Measurements from ENCODE around the gene SSPN.

Gene SSPN

GRCh38 chr12:26277506-26278246 lies 82.3 kb downstream of the SSPN start:
- no peak overlapping the region for H3K27ac ChIP-seq (ENCODE audit: low read depth, low read length)
- no peak overlapping the region for H3K9ac ChIP-seq (ENCODE audit: low read length)
- no peak overlapping the region for H3K4me3 ChIP-seq (ENCODE audit: low read depth, low read length)
- H3K36me3 ChIP-seq (ENCODE audit: control insufficient read depth, insufficient read depth, low read length): no peaks in the 10 kb centered on the region
- H3K27me3 ChIP-seq (ENCODE audit: control insufficient read depth, insufficient read depth, low read length): no peaks in the 10 kb centered on the region; the same call in 1 of the 2 replicates
- peaks cover 23% of the 10 kb centered on the region for H3K4me1 ChIP-seq (ENCODE audit: control insufficient read depth, insufficient read depth, low read length)
- H3K9me3 ChIP-seq (ENCODE audit: control insufficient read depth, insufficient read depth, low read depth, low read length): no peaks in the 10 kb centered on the region

DNA sequence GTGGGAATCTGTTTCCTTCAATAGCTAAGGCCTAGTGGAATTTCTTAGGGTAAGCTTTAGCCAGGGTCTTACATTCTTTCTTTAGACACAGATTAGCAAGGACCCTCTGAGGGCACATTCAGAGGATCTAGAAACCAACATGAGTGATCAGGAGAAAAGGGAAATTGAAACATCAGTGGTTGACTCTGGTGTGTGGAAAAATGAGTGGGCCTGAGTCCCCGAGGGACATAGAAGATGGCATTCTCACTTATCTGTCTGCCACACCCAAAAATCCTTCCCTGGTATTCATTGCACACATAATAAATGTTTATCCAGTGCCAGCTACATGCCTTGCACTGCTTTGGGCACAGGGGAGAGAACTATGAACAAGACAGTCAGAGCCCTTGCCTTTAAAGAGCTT lies 82.9 kb downstream of the SSPN start:
- H3K27me3 ChIP-seq (ENCODE audit: control insufficient read depth, insufficient read depth, low read length): no peaks in the 10 kb centered on the region
- no peak overlapping the region for H3K9ac ChIP-seq (ENCODE audit: low read length)
- peaks cover 23% of the 10 kb centered on the region for H3K4me1 ChIP-seq (ENCODE audit: control insufficient read depth, insufficient read depth, low read length)
- no peaks in the 10 kb centered on the region for H3K36me3 ChIP-seq (ENCODE audit: control insufficient read depth, insufficient read depth, low read length)
- H3K4me3 ChIP-seq (ENCODE audit: low read depth, low read length): no peak overlapping the region
- no peaks in the 10 kb centered on the region for H3K9me3 ChIP-seq (ENCODE audit: control insufficient read depth, insufficient read depth, low read depth, low read length)
- no peak overlapping the region for H3K27ac ChIP-seq (ENCODE audit: low read depth, low read length)

DNA sequence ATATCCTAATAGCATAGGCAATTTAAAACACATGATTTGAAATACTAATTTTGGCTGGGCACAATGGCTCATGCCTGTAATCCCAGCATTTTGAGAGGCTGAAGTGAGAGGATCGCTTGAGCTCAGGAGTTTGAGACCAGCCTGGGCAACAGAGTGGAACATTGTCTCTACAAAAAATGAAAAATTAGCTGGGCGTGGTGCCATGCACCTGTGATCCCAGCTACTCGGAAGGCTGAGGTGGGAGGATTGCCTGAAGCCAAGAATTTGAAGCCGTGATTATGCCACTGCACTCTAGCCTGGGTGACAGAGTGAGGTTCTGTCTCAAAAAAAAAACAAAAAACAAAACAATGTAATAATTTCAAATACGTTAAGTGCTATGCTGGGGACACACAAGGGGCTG lies 83.3 kb downstream of the SSPN start:
- H3K27me3 ChIP-seq (ENCODE audit: control insufficient read depth, insufficient read depth, low read length): no peaks in the 10 kb centered on the region
- no peak overlapping the region for H3K4me3 ChIP-seq (ENCODE audit: low read depth, low read length)
- no peak overlapping the region for H3K9ac ChIP-seq (ENCODE audit: low read length)
- H3K4me1 ChIP-seq (ENCODE audit: control insufficient read depth, insufficient read depth, low read length): peaks cover 21% of the 10 kb centered on the region
- H3K9me3 ChIP-seq (ENCODE audit: control insufficient read depth, insufficient read depth, low read depth, low read length): no peaks in the 10 kb centered on the region
- no peaks in the 10 kb centered on the region for H3K36me3 ChIP-seq (ENCODE audit: control insufficient read depth, insufficient read depth, low read length)
- no peak overlapping the region for H3K27ac ChIP-seq (ENCODE audit: low read depth, low read length)

DNA sequence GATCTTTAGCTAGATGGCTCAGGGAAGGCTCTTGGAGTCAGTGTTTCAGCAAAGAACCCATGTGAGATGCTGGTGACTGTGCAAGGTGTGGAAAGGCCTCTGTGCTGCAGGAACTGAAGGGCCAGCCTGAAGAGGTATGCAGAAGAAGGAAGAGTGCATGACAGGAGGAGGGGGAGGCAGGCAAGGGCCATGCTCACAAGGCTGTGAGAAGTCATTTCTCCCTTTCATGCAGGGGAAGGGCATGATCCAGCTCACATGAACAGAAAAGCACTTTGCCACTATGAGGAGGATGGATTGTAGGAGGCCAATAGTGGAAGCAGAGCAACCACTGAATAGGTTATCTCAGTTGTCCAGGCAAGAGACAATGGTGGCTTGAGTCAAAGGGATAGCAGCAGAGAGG lies 83.7 kb downstream of the SSPN start:
- H3K27me3 ChIP-seq (ENCODE audit: control insufficient read depth, insufficient read depth, low read length): no peaks in the 10 kb centered on the region
- H3K27ac ChIP-seq (ENCODE audit: low read depth, low read length): no peak overlapping the region
- no peaks in the 10 kb centered on the region for H3K9me3 ChIP-seq (ENCODE audit: control insufficient read depth, insufficient read depth, low read depth, low read length)
- H3K4me1 ChIP-seq (ENCODE audit: control insufficient read depth, insufficient read depth, low read length): peaks cover 17% of the 10 kb centered on the region
- no peak overlapping the region for H3K4me3 ChIP-seq (ENCODE audit: low read depth, low read length)
- no peaks in the 10 kb centered on the region for H3K36me3 ChIP-seq (ENCODE audit: control insufficient read depth, insufficient read depth, low read length)
- no peak overlapping the region for H3K9ac ChIP-seq (ENCODE audit: low read length)

DNA sequence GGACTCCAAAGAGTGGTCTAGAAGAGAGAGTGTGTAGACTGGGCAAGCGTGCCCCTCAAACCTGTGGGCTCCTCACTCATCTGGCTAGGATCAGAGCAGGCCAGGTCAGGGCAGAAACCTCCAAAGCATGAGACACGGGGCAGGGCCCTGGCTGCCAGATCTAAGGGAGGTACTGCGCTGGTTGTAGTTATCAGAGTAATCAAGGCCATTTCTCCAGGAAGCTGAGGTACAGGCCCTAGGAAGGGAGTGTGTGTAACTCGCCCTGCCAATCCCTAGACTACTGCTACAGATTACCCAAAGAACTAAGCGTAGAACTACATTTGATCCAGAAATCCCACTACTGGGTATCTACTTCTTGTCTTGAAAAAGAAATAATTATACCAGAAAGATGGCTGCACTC lies 84.5 kb downstream of the SSPN start:
- Histone ChIP-seq H3K4me3 (ENCODE audit: low read depth, low read length) (no peak overlapping the region), H3K9ac (ENCODE audit: low read length) (no peak overlapping the region), H3K27me3 (ENCODE audit: control insufficient read depth, insufficient read depth, low read length) (no peaks in the 10 kb centered on the region), H3K4me1 (ENCODE audit: control insufficient read depth, insufficient read depth, low read length) (peaks cover 9% of the 10 kb centered on the region), H3K36me3 (ENCODE audit: control insufficient read depth, insufficient read depth, low read length) (no peaks in the 10 kb centered on the region), H3K27ac (ENCODE audit: low read depth, low read length) (no peak overlapping the region), H3K9me3 (ENCODE audit: control insufficient read depth, insufficient read depth, low read depth, low read length) (no peaks in the 10 kb centered on the region)

- H3K36me3 ChIP-seq (ENCODE audit: control insufficient read depth, insufficient read depth, low read length): no peaks in the 10 kb centered on the region
- no peak overlapping the region for H3K9ac ChIP-seq (ENCODE audit: low read length)
- H3K4me1 ChIP-seq (ENCODE audit: control insufficient read depth, insufficient read depth, low read length): peaks cover 2% of the 10 kb centered on the region; the same call in 1 of the 2 replicates
- H3K27me3 ChIP-seq (ENCODE audit: control insufficient read depth, insufficient read depth, low read length): no peaks in the 10 kb centered on the region
- no peak overlapping the region for H3K27ac ChIP-seq (ENCODE audit: low read depth, low read length)
- H3K9me3 ChIP-seq (ENCODE audit: control insufficient read depth, insufficient read depth, low read depth, low read length): no peaks in the 10 kb centered on the region
- no peak overlapping the region for H3K4me3 ChIP-seq (ENCODE audit: low read depth, low read length)
Observed at GRCh38 chr12:26280869-26281268, 85.5 kb downstream of the SSPN start.

DNA sequence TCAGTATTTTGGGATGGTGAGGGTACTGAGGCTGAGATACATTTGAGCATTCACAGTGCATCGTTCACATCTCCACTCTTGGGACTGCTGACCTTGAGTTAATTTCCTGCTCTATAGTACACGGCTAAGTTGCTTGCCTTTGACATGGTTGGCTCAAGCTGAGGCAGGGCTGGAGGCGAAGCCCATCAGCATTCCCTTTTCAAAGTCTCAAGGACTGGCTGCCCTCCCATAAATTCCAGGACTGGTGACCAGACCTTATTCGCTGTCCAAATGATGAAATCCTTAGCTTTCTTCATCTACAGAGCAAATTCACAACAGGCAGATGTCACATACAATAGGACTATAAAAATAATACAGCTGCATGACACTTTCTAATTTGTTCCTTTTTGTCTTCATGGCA lies 85.9 kb downstream of the SSPN start:
- H3K4me1 ChIP-seq (ENCODE audit: control insufficient read depth, insufficient read depth, low read length): no peaks in the 10 kb centered on the region
- no peak overlapping the region for H3K27ac ChIP-seq (ENCODE audit: low read depth, low read length)
- no peaks in the 10 kb centered on the region for H3K9me3 ChIP-seq (ENCODE audit: control insufficient read depth, insufficient read depth, low read depth, low read length)
- H3K36me3 ChIP-seq (ENCODE audit: control insufficient read depth, insufficient read depth, low read length): no peaks in the 10 kb centered on the region
- H3K4me3 ChIP-seq (ENCODE audit: low read depth, low read length): no peak overlapping the region
- H3K9ac ChIP-seq (ENCODE audit: low read length): no peak overlapping the region
- no peaks in the 10 kb centered on the region for H3K27me3 ChIP-seq (ENCODE audit: control insufficient read depth, insufficient read depth, low read length)

GRCh38 chr12:26282339-26282940 lies 87.1 kb downstream of the SSPN start:
- Histone ChIP-seq H3K27me3 (ENCODE audit: control insufficient read depth, insufficient read depth, low read length) (no peaks in the 10 kb centered on the region), H3K27ac (ENCODE audit: low read depth, low read length) (no peak overlapping the region), H3K4me3 (ENCODE audit: low read depth, low read length) (no peak overlapping the region), H3K4me1 (ENCODE audit: control insufficient read depth, insufficient read depth, low read length) (no peaks in the 10 kb centered on the region), H3K36me3 (ENCODE audit: control insufficient read depth, insufficient read depth, low read length) (no peaks in the 10 kb centered on the region), H3K9me3 (ENCODE audit: control insufficient read depth, insufficient read depth, low read depth, low read length) (no peaks in the 10 kb centered on the region), H3K9ac (ENCODE audit: low read length) (no peak overlapping the region)

GRCh38 chr12:26283046-26283445 lies 87.7 kb downstream of the SSPN start:
- Histone ChIP-seq H3K27ac (ENCODE audit: low read depth, low read length) (no peak overlapping the region), H3K9me3 (ENCODE audit: control insufficient read depth, insufficient read depth, low read depth, low read length) (no peaks in the 10 kb centered on the region), H3K9ac (ENCODE audit: low read length) (no peak overlapping the region), H3K4me1 (ENCODE audit: control insufficient read depth, insufficient read depth, low read length) (no peaks in the 10 kb centered on the region), H3K36me3 (ENCODE audit: control insufficient read depth, insufficient read depth, low read length) (no peaks in the 10 kb centered on the region), H3K4me3 (ENCODE audit: low read depth, low read length) (no peak overlapping the region), H3K27me3 (ENCODE audit: control insufficient read depth, insufficient read depth, low read length) (no peaks in the 10 kb centered on the region)

DNA sequence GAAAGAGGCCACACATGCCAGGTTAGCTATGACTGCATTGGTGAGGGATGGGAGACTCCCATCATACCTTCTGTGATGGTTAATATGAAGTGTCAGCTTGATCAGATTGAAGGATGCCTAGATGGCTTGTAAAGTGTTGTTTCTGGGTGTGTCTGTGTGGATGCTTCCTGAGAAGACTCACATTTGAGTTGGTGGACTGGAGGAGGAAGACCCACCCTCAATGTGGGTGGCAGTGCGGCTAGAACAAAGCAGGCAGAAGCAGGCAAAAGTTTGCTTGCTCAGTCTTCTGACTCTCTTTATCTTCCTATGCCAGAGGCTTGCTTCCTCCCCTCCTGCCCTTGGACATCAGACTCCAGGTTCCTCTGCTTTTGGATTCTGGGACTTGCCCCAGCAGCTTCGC lies 88.2 kb downstream of the SSPN start:
- no peak overlapping the region for H3K9ac ChIP-seq (ENCODE audit: low read length)
- H3K4me3 ChIP-seq (ENCODE audit: low read depth, low read length): no peak overlapping the region
- H3K27me3 ChIP-seq (ENCODE audit: control insufficient read depth, insufficient read depth, low read length): no peaks in the 10 kb centered on the region
- H3K4me1 ChIP-seq (ENCODE audit: control insufficient read depth, insufficient read depth, low read length): no peaks in the 10 kb centered on the region
- no peaks in the 10 kb centered on the region for H3K9me3 ChIP-seq (ENCODE audit: control insufficient read depth, insufficient read depth, low read depth, low read length)
- no peaks in the 10 kb centered on the region for H3K36me3 ChIP-seq (ENCODE audit: control insufficient read depth, insufficient read depth, low read length)
- no peak overlapping the region for H3K27ac ChIP-seq (ENCODE audit: low read depth, low read length)

DNA sequence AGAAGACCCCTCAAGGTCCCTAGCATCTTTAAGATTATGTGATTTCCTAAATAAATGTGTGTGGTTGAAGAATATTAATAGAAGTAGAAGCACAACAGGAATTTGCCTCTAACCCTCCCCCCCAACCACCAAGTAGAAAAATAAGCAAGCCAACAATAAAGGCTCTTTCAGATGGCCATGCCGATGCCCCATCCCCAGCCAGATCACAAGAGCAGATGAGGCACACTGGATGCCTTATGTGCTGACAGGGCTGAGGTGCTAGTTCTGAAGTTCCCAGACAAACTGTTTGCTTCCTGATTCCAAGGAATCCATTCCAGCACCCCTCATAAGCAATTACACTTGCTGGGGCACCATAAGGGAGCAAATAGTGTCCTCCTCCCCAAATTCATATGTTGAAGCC lies 90.0 kb downstream of the SSPN start:
- no peaks in the 10 kb centered on the region for H3K4me1 ChIP-seq (ENCODE audit: control insufficient read depth, insufficient read depth, low read length)
- H3K27me3 ChIP-seq (ENCODE audit: control insufficient read depth, insufficient read depth, low read length): no peaks in the 10 kb centered on the region
- H3K27ac ChIP-seq (ENCODE audit: low read depth, low read length): no peak overlapping the region
- H3K4me3 ChIP-seq (ENCODE audit: low read depth, low read length): no peak overlapping the region
- H3K9me3 ChIP-seq (ENCODE audit: control insufficient read depth, insufficient read depth, low read depth, low read length): no peaks in the 10 kb centered on the region
- no peaks in the 10 kb centered on the region for H3K36me3 ChIP-seq (ENCODE audit: control insufficient read depth, insufficient read depth, low read length)
- no peak overlapping the region for H3K9ac ChIP-seq (ENCODE audit: low read length)
